Fibroblast of villous mesenchyme (primary cell): Measurements from ENCODE around the gene ARID3A. TPM values are rescaled to one million over a fixed set of nuclear protein-coding genes. Genes with fewer than 3 reads are reported as not detected.

Experiments
- DNase-seq: peaks from one replicate; pipeline ENCODE4 v3.0.0-alpha.2; 2010; ENCODE audit warnings: low read depth
- H3K4me3 ChIP-seq: 2 replicates; pipeline ENCODE4 v1.5.1; 2011; ENCODE audit warnings: low read depth, mild to moderate bottlenecking, low read length
- total RNA-seq: library from RNA; depleted of rRNA; stranded (reverse); fragments of >200 nt; gene quantifications from 2 replicates; pipeline ENCODE4 v1.2.3, GENCODE V29; 2012
- TF ChIP-seq, protein P1 (sequence below): IDR thresholded peaks from 2 replicates; pipeline ENCODE4 v1.5.1; 2012; ENCODE audit warnings: low read depth, mild to moderate bottlenecking, low read length; ENCODE audit not compliant: insufficient read depth

Gene ARID3A
- total RNA-seq, 1 donor: 45.8 TPM

GRCh38 chr19:925087-925525 is 729 bp upstream of the ARID3A start:
- TF ChIP-seq, protein P1, sequence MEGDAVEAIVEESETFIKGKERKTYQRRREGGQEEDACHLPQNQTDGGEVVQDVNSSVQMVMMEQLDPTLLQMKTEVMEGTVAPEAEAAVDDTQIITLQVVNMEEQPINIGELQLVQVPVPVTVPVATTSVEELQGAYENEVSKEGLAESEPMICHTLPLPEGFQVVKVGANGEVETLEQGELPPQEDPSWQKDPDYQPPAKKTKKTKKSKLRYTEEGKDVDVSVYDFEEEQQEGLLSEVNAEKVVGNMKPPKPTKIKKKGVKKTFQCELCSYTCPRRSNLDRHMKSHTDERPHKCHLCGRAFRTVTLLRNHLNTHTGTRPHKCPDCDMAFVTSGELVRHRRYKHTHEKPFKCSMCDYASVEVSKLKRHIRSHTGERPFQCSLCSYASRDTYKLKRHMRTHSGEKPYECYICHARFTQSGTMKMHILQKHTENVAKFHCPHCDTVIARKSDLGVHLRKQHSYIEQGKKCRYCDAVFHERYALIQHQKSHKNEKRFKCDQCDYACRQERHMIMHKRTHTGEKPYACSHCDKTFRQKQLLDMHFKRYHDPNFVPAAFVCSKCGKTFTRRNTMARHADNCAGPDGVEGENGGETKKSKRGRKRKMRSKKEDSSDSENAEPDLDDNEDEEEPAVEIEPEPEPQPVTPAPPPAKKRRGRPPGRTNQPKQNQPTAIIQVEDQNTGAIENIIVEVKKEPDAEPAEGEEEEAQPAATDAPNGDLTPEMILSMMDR: no peak
- DNase-seq: peak; percentile 41
- peak overlapping the region; percentile 91 for H3K4me3 ChIP-seq

DNA sequence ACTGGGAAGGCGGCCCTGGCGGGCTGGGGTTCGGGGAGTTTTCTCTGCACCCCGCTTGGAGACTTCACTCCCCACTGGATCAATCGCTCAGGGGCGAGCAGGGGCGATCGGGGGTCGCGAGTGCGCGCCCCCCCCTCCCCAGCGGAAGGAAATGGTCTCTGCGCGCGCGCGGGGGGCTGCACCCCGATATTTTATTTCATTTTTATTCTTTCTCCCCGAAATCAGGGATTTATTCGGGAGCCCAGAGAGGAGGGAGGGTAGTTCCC is 421 bp downstream of the ARID3A start:
- DNase-seq: no peak
- H3K4me3 ChIP-seq: peak overlapping the region; percentile 91
- TF ChIP-seq, protein P1: no peak

DNA sequence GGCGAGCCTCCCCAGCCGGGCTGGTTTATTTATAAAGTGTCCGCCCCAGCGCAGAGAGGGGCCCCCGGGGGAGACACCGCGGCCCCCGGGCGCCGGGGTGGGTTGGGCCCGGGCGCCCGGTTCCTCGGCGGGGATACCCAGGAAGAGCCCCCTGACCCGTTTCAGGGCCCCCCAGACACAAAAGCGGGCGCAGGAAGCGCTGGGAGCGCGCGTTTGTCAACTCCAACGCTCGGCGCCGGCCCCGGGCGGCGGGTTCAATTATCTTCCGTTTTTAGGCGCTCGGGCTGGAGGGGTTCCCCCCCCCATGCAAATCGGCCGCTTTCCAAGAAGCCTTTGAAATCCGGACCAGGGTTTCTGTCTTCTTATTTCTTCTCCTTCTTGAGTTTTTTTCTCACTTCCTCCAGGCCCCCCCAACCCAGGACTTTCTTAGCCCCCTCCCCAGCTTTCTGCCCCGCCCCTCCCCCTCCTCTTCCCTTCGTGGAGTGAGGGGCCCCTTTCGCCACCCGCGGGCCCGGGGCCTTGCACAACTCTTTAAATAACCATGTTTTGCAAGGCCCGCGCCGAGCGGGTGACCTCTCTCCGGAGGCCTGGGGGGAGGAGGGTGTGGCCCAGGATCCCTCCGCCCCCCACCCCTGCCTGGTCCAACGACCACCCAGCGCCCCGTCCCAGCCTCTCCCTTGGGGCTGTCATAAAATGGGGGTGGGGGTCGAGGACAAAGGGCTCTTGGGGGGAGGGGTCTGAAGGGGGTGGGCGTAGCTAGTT is 935 bp downstream of the ARID3A start:
- peak; percentile 84 for DNase-seq
- TF ChIP-seq, protein P1: no peak
- peak overlapping the region; percentile 91 for H3K4me3 ChIP-seq

- TF ChIP-seq, protein P1: no peak
- peak overlapping the region; percentile 91 for H3K4me3 ChIP-seq
- no peak for DNase-seq
These were observed 1.5 kb downstream of the ARID3A start for GRCh38 chr19:927351-927779.

GRCh38 chr19:927780-928401 is 2.1 kb downstream of the ARID3A start:
- DNase-seq: peak; percentile 43
- TF ChIP-seq, protein P1: no peak
- peak overlapping the region; percentile 91 for H3K4me3 ChIP-seq

DNA sequence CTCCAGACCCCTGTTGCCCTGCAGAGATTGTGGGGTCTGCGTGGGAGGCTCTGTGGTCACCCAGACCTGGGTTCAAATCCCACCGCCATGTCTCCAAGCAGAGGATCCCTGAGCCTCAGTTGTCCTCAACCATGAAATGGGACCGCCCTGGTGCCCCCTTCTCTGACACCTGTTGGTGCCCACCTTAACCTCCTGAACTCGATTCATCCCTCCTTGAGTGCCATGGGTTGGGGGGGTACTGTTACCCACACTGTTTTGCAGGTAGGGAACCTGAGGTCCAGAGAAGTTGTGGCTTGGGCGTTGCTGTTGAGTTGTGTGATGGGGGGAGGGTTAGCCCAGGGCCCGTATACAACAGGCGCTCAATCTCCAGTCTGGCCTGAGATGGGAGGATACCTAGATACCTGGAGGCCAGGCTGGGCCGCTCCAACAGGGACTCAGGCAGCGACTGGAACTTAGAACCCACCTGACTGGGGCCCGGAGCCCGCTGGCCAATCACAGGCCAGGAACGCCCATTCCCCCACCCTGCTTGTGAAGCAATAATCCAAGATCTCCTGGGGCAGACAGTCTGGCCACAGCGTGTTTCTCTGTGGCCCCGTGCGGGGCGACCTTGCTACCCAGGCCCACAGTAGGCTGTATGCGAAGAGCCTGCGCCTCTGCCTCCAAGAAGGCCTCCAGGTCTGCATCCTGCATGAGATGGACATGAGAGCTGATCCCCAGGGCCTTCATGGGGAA is 2.8 kb downstream of the ARID3A start:
- TF ChIP-seq, protein P1: no peak
- peak; percentile 65 for DNase-seq
- peak overlapping the region; percentile 91 for H3K4me3 ChIP-seq
